Esophagus mucosa (tissue), 1 donor: ENCODE measurements around the gene SCN8A. TPM values are rescaled to one million over a fixed set of nuclear protein-coding genes. Genes with fewer than 3 reads are reported as not detected.

Source experiments
- ATAC-seq: fragments of 200-7000 bp; cut with Tn5 transposase; one replicate; pipeline ENCODE4 v1.9.1; 2020
- total RNA-seq: library from RNA; stranded (reverse); gene quantifications from one replicate; pipeline ENCODE4 v1.2.4, GENCODE V29; 2023
- donor health status: DM: yes; HTN: yes; CAD: no.

SCN8A gene
- total RNA-seq, 1 donor from 2014 or later, result 0.68 TPM

DNA sequence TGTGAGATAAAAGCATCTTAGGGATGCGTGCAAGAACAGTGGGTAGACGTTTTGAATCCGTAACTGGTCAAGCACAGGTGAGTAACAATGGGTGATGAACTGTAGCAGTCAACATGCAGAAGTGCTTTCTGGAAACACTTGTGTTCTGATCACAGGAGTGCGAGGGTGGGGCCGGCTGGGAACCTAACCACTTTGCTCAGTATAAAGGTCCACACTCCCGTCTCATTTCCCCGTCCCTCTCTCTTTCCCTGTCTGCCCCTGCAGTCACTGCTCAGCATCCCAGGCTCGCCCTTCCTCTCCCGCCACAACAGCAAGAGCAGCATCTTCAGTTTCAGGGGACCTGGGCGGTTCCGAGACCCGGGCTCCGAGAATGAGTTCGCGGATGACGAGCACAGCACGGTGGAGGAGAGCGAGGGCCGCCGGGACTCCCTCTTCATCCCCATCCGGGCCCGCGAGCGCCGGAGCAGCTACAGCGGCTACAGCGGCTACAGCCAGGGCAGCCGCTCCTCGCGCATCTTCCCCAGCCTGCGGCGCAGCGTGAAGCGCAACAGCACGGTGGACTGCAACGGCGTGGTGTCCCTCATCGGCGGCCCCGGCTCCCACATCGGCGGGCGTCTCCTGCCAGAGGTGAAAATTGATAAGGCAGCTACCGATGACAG, 130.4 kb downstream of the SCN8A start:
- peak; percentile 25 for ATAC-seq

DNA sequence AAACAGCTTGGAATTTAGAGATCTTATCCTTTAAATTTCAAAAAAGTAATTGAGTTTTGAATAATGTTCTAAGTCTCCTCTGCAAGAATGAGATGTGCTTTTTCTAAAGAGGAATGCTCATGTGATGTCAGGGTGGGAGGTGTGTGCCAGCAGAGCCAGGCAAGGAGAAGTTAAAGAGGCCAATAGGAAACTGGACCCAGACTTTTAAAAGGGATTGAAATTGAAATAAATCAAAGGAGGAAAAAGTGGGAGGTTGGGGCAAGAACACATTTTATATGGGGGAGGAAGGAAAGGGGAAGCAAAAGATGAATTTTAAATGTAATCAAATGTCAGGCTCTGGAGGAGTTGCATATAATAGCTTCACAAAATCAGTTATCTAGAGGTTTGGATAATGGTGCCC, 131.4 kb downstream of the SCN8A start:
- no peak for ATAC-seq

DNA sequence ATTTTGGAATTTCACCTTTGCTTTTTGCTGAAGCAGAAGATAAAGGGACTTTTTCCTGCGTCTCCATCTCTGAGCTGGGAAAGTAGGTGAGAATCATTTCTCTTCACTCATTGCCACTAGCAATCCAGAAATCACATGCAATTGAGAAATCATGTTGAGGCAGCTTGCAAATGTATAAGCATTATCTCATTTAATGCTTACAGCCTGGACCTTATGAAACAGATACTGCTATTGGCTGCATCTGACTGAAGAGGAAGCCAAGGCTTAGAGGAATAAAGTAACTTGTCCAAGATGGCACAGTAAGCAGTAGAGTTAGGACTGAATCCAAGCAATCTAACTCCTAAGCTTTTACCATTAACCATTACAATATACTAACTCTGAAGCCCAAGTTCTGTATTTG, 135.1 kb downstream of the SCN8A start:
- no peak for ATAC-seq

DNA sequence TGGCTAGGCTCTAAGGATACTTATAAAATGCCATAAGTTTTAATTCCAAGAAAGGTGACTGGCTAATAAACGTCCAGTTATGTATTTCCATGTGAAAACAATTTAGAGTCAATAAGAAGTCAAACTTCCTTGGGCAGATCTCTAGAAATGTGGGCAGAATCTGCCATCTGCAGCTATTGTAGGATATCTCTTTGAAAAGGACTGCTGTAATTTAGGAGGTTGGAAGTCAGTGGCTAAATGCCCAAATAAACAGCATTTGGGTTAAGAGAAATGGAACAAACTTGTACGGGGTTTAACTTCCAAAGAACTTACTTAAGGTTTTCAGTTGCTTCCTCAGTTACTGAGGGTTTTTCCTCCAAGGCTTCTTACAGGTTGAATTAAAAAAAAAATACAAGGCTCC, 135.9 kb downstream of the SCN8A start:
- no peak for ATAC-seq

DNA sequence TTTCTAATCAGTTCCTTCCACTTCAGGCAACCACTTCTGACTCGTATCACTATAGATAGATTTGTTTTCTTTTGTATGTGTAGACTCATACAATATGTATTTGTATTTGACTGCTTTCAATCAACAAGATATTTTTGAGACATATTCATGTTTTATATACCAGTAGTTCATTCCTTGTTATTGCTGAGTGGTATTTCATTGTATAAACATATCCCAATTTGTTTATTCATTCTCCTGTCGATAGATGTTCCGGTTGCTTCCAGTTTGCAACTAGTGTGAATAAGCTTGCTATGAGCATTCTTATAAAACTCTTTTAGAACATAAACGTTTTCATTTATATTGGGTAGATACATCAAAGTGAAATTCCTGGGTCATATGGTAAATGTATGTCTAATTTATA, 138.3 kb downstream of the SCN8A start:
- ATAC-seq, result no peak

DNA sequence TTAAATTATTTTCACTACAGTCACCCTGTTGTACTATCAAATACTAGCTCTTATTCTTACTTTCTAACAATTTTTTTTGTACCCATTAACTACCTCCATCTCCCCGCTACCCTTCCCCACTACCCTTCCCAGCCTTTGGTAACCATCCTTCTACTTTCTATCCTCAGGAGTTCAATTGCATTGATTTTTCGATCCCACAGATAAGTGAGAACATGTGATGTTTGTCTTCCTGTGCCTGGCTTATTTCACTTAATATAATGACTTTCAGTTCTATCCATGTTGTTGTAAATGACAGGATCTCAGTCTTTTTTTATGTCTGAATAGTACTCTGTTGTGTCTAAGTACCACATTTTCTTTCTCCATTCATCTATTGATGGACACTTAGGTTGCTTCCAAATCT, 139.7 kb downstream of the SCN8A start:
- no peak for ATAC-seq

DNA sequence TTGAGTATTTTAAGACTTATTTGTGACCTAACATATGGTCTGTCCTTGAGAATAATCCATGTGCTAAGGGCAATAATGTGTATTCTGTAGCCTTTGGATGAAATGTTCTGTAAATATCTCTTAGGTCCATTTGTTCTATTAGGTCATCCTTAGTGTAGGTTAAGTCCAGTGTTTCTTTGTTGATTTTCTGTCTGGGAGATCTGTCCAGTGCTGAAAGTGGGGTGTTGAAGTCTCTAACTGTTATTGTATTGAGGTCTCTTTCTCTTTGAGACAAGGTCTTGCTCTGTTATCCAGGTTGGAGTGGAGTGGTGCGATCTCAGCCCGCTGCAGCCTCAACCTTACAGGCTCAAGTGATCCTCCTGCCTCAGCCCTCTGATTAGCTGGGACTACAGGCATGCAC, 149.5 kb downstream of the SCN8A start:
- no peak for ATAC-seq

DNA sequence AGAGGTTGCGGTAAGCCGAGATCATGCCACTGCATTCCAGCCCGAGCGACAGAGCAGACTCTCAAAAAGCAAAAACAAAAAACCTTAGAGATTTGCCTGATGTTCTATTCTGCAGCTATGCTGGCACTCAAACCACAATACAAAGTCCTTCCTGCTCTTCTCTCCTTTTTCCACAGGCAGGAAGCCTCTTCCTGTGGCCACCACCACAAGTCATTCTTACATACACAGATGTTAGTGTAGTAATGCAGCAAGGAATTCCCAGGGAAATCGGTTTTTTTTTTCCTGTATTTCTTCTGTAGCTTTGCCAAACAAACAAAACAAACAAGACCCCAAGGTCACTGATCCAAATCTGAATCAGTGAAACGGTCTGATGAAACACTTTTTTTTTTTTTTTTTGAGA, 153.2 kb downstream of the SCN8A start:
- ATAC-seq, result no peak

DNA sequence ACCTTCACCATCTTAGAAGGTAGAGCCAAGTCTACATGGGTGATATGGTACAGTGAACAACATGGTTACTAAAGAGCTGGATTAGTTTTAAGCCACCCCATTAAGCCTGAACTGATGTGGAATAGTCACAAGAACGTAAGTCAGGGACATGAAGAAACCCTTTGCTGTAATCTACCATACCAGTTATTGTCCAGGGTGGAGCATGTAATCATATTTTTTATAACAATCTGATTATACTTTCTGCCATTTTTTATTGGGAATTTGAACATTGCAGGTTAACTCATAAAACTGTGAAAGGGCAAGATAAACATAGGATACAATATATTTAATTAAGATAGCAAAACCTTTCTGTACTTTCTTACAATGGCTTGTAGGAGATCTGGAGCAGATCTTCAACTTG, 153.9 kb downstream of the SCN8A start:
- ATAC-seq, result no peak

DNA sequence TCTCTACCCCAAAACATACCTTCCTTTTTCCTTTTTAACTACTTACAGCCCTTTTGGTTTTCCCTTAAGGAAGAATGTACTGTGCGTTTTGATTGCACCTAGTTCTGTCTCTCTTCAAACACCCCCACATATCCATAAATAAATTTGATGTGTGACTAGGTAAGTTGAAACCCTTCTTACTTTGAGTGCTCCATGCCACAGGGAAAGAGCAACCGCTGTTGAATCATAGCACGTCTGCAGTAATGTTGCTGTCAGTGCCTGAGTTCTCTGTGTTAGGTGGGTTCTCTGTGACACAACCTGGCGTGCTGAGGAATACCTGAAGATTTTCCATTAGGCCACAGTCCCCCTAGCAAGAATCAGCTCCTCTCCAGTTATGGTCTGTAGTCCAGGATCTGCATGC, 155.4 kb downstream of the SCN8A start:
- ATAC-seq, result no peak

DNA sequence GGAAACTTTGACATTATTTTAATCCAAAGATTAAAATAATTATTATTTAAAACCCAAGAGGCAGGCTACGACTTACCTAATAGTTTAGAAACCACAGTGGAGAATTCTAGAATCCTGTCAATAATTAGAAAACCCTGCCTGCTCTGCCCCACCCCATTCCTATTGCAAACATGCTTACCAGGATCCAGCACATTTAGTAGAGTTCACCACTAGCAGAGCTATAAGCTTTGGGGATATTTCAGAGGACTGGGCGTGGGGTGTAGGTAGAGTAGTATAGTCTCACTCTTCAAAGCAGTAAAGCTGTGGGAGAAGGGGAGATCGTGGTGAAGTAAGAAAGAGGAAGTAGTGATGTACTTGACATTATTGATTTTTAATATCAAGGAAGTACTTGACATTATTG, 157.2 kb downstream of the SCN8A start:
- no peak for ATAC-seq

DNA sequence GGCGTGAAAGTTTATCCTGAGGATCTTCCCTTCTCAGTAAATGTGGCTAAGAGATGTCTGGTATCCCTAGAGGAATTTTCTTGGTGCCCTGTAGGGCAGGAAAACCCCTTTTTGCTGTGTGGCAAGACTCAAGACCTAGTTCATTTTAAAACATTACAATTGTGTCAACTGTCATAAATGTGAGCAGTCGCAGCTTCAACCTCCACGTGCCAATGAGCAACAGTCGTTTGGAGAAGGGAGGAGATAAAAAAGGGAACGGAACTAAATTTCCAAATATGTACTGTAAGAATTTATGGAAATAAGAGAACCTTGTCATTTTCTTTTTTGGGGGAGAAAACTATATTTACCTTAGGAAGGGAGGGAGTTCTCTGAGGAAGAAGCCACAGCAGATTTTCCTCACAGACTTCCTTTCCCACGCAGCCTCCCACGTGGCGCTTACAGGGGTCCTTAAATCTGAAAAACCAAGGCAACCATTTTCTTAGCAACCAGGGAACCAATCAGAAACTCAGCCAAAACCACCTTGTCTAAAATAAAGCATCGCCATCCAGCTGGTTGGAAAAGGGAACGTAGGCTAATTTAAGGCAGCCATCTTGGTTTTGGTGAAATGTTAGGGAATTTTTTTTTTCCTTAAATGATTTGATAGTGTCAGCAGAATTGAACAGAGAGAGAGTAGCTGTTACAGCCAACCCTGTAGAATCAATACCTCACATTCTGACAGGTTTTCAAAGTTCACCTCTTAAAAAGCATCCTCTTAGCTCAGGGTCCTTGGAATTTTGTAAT, 158.4 kb downstream of the SCN8A start:
- no peak for ATAC-seq

DNA sequence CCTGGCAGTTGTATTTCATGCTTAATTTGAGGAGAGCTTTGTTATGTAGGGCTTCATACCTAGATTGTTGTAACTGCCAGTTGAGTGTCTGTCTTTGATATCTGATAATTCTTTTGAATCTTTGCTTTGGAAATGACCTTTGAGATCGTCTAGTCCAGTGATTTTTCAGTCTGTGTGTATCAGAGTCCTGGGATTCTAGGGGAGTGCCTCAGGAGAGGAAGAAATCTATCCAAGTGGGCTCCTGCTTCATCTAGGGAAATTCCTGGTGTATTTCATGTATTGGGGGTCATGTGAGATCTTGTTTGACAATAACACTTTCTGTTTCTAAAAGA, 158.9 kb downstream of the SCN8A start:
- no peak for ATAC-seq

DNA sequence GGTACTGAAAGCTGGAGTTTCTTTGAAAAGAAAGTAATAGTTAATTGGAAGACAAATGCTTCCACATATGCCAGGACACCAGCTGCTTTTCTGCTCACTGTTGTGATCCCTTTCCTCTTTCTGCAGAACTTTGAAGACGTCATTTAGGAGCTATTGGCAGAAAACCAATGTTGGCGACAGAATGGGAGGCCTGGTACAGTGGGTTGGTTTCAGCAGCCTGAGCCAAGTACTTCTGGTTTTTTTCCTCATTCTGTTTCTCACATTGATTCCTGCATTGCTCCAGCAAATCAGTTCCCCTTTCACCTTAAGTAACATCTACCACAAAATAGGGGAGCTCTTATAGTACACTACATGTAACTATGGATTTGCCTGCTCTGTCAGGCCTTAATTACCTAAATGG, 160.6 kb downstream of the SCN8A start:
- ATAC-seq, result no peak

DNA sequence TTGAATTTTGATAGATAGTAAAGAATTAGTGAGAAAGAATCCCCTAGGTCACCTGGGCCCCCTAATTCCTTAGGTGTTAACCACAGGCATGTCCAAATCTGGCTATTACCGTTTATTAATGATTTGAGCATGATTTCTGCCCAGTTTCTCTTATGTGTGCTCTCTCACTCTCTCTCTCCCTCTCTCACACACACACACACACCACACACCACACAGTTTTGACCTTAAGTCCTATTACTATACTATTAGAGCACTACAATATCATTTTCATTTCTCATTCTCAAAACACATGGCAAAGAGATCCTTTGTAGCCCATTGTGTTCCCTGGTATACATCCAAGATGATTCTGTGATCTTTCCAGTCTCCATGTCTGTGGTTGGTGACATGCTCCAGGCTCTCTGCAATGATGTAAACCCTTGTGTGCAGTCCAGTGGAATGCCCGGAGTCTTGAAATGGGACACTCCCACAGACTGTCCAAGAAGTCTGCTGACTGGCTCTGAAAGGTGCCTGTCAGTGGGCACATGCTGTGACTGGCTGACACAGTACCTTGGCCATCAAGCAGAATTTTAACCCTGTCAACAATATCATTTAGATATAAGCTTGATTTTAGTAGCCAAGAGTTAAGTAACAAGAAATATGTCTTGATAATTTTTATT, 161.3 kb downstream of the SCN8A start:
- ATAC-seq, result peak; percentile 67

DNA sequence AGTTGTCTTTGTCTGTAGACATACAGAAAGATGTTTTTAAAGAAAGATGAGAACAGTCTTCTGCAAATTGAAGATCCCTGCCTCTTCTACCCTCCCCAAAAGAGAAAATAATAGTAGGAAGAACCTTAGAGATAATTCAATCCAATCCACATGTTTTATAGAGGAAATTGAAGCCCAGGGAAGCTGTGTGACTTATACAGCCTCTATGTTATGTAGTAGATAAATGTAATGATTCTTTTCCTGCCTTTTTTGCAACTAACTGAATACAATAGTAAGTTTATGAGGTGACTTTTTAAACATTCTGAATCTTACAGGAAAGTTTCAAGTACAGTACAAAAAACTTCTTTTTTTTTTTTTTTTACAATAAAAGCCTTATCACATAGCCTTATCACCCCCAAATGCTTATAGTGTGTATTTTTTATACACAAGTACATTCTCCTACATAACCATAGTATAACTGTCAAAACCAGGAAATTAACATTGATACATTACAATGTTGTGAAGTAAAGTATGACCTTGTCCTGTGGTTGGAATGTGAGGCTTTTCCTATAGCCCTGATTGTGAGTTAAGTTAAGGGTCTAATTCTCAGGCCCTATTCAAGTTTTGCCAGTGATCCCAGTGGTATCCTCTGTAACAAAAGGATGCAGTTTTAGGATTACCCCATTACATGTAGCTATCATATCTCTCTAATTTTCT, 163.1 kb downstream of the SCN8A start:
- no peak for ATAC-seq

DNA sequence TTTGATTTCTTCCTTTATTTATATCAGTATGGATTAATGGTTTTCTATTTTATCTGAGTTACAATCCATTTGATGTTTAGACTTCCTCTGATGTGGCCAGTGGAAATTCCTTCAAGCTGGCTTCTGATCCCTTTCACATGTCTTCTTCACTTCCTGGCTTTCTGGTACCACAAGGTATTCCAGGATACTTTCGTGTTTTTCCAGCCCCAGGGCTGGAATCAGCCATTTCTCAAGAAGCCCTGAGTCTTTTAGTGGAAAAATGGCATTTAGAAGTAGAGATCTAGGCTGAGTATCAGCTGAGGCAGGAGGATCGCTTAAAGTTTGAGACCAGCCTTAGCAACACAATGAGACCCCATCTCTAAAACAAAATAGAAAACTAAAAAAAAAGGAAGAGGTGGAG, 164.2 kb downstream of the SCN8A start:
- no peak for ATAC-seq

DNA sequence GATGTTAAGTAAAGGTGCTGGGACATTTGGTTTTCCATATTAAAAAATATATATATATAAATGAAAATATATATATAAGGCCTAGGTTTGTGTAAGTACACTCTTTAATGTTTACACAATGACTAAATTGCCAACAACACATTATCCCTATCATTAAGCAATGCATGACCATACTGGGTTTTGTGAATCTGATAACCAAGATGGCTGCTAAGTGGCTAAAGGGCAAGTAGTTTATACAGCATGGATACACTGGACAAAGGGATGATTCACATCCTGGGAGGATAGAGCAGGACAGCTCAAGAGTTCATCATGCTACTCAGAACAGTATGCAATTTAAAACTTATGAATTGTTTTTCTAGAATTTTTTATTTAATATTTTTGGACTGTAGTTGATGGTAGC, 168.1 kb downstream of the SCN8A start:
- ATAC-seq, result no peak

DNA sequence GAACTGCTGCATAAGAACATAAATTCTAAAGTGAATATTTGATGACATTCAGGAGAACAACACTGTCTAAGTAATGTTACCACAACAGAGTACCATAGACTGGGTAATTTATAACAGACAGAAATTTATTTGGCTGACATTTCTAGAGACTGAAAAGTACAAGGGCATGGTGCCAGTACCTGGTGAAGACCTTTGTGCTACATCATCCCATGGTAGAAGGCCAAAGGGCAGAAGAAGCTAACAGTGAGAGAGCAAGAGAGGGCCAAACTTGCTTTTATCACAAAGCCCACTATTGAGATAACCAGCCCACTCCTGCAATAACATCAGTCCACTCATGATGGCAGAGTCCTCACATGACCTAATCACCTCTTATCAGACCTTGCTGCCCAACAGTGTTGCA, 168.7 kb downstream of the SCN8A start:
- no peak for ATAC-seq

DNA sequence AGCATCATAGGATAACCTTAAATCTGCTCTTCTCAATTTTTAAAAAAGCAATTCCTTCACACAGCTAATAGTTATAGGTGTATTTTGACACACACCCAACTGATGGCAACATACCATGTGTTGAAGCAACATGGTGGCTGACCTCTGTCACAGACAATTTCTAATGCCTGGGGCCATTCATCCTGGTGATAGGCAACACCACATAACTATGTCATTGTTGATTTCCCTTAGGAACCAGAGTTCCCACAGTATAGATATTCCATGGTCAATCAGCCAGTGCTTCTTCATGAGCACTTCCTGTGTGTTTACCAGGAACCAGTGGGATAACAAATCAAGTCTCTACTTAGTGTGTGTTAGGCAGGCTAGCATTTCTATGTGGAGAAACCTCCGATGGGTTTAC, 169.2 kb downstream of the SCN8A start:
- no peak for ATAC-seq

DNA sequence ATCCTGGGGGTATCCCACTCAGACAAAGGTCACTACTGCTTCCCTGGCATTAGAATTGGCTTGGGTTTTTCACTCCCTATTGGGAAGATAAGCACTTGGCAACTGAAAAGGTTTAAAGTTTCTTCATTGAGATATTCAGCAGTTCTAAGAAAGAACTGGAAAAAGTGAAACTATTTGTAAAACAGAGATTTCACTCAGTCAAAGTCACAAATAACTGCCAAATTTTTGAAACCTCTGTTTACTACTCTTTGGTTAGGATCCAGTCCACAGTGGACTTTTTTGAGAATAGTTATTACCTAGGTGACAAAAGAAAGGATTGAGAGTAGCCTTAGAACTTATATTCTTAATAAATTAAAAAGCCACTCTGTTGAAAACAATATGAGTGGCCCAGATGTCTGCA, 172.7 kb downstream of the SCN8A start:
- no peak for ATAC-seq

DNA sequence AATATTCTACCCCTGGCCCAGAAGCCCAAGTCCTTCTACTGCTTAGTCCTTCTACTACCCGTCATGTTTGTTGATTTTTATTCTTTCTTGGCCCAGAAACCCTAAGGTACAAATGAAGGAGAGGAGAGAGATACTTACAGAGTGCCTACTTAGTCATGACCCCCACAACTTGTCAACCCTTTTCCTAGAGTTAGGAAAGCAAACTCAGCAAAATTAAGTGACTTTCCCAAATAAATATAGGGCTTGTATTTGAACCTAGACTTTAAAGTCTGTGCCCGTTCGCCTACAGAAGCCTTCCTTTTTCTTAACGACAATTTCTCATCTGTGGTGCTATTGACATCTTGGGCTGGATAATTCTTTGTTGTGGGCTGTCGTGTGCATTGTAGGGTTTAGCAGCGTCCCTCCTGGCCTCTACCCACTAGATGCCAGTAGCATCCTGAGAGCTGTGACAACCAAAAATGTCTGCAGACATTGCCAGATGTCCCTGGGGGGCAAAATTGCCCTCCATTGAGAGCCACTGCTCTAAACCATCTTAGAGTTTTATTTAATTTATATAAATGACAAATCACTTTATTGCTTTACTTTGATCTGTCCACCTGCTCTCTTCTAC, 175.1 kb downstream of the SCN8A start:
- ATAC-seq, result no peak

DNA sequence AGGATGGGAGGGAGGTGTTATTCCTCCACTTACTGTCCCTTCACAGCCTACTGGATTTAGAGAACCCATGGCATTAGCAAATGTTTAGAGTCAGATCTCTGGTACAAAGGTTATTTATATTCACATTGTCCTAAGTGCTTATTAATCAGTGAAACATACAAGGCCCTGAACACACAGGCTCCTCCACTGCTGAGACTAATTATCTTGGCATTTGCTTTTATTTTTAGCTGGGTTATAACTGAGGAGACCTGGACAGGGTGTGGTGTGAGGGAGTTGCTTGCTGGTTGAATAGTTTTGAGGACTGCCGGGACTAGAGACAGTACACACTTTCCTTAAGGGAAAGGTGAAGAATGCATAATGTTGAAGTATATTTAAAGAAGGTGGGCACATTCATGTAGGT, 180.0 kb downstream of the SCN8A start:
- ATAC-seq, result peak; percentile 26
